Lung (tissue), 12 donors: ENCODE data around the gene PHC1. TPM values are rescaled to one million over a fixed set of nuclear protein-coding genes. Genes with fewer than 3 reads are reported as not detected.

Source experiments
- ATAC-seq: fragments of 200-7000 bp; cut with Tn5 transposase; one replicate; pipeline ENCODE4 v1.9.1; 2020; ENCODE audit warnings: moderate number of reproducible peaks; ENCODE audit not compliant: insufficient read depth, low FRiP score
- DNase-seq, 3 donors: peaks; one replicate each; pipeline ENCODE4 v3.0.0-alpha.2; 2013 to 2017
- H3K27ac ChIP-seq, 2 donors: one replicate each; pipeline ENCODE4 v1.5.1; 2013; ENCODE audit warnings: mild to moderate bottlenecking in 2 of 2, moderate library complexity in 2 of 2, control low read depth in 1 of 2, inconsistent platforms in 1 of 2, low read depth in 1 of 2, low read length in 1 of 2
- H3K27me3 ChIP-seq, 3 donors: one replicate each; pipeline ENCODE4 v1.5.1; 2013; ENCODE audit warnings: low read length in 2 of 3; ENCODE audit not compliant: control insufficient read depth in 3 of 3, insufficient read depth in 3 of 3
- H3K36me3 ChIP-seq, 4 donors: one replicate each; pipeline ENCODE4 v1.5.1; 2013; ENCODE audit warnings: low read length in 4 of 4, mild to moderate bottlenecking in 1 of 4, moderate library complexity in 1 of 4; ENCODE audit not compliant: control insufficient read depth in 4 of 4, insufficient read depth in 4 of 4
- H3K4me1 ChIP-seq, 5 donors: one replicate each; pipeline ENCODE4 v1.5.1; 2013; ENCODE audit warnings: low read length in 5 of 5, mild to moderate bottlenecking in 2 of 5, moderate library complexity in 1 of 5; ENCODE audit not compliant: control insufficient read depth in 5 of 5, insufficient read depth in 5 of 5
- H3K4me3 ChIP-seq: one replicate; pipeline ENCODE4 v1.5.1; 2013; ENCODE audit warnings: mild to moderate bottlenecking, control low read depth, moderate library complexity
- H3K9ac ChIP-seq, 2 donors: one replicate each; pipeline ENCODE4 v1.5.1; 2013; ENCODE audit warnings: low read length in 2 of 2, control low read depth in 1 of 2; ENCODE audit not compliant: insufficient read depth in 1 of 2
- H3K9me3 ChIP-seq, 4 donors: one replicate each; pipeline ENCODE4 v1.5.1; 2013; ENCODE audit warnings: low read length in 3 of 4, mild to moderate bottlenecking in 1 of 4, moderate library complexity in 1 of 4; ENCODE audit not compliant: control insufficient read depth in 4 of 4, insufficient read depth in 3 of 4
- CTCF ChIP-seq: IDR thresholded peaks from 2 replicates; pipeline ENCODE4 v1.5.1; 2012; ENCODE audit warnings: mild to moderate bottlenecking; ENCODE audit errors: control extremely low read depth, extremely low read depth
- WGBS, 2 donors: extraction: QIAGEN DNeasy Blood & Tissue Kit; methylation state at CpG; one replicate each; pipeline ENCODE4 v1.1.7; 2013; 5-methylcytosine and 5-hydroxymethylcytosine counted together
- polyA plus RNA-seq, 2 donors: library from polyadenylated mRNA; stranded (reverse); fragments of 200-250 nt; gene quantifications; one replicate each; pipeline ENCODE4 v1.2.1, GENCODE V29; 2013
- total RNA-seq, 2 donors: library from RNA; depleted of rRNA in 1 of 2; stranded (reverse); fragments of >200 nt in 1 of 2; gene quantifications; one replicate each; pipeline ENCODE4 v1.2.1, GENCODE V29; 2014 to 2021
- donor health status: control.
- donor health status: control.
- donor health status: Bipolar disorder and iron deficiency.
- donor health status: healthy.
- donor health status: DM: yes; HTN: yes; CAD: no.

PHC1 gene
- total and polyA plus RNA-seq, 4 donors = 17.4 to 63.5 (median 29.4) TPM

- ATAC-seq (no peak), DNase-seq (no peak)
- WGBS, 2 donors = 94 to 98% methylated on average over 3 of the region's 3 CpGs
- H3K4me1 ChIP-seq = no peaks in the 10 kb centered on the region
- H3K9me3 ChIP-seq = no peaks in the 10 kb centered on the region
- H3K36me3 ChIP-seq = no peaks in the 10 kb centered on the region
- no peak overlapping the region for H3K27ac ChIP-seq
- H3K9ac ChIP-seq = no peak overlapping the region
- no peak overlapping the region for H3K4me3 ChIP-seq
- H3K27me3 ChIP-seq = no peaks in the 10 kb centered on the region
- TF ChIP-seq CTCF = no peak
Measured at GRCh38 chr12:8891976-8892375, 22.3 kb upstream of the PHC1 start.

DNA sequence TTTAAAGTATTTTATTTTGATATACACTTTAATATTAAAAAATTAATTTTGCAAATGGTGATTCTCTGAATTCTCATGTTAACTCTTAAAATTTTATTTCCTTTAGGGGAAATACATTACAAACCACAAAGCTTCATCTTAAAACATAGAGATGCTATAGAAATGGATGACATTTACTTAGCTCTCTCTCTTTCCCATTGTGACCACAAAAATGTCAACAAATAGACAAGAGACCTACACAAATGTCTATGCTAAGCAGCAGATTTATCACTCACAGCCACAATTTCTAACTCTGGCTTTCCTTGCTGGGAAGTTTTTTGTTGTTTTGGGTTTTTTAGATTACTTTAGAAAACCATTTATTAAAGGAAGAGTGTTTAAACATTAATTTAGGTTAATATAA is 19.9 kb upstream of the PHC1 start:
- TF ChIP-seq CTCF = no peak
- H3K36me3 ChIP-seq = no peaks in the 10 kb centered on the region
- H3K9ac ChIP-seq = no peak overlapping the region
- no peaks in the 10 kb centered on the region for H3K27me3 ChIP-seq
- ATAC-seq (no peak), DNase-seq (no peak)
- no peak overlapping the region for H3K27ac ChIP-seq
- H3K4me3 ChIP-seq = no peak overlapping the region
- no peaks in the 10 kb centered on the region for H3K9me3 ChIP-seq
- H3K4me1 ChIP-seq = no peaks in the 10 kb centered on the region

GRCh38 chr12:8894986-8895385 is 19.3 kb upstream of the PHC1 start:
- H3K36me3 ChIP-seq = no peaks in the 10 kb centered on the region
- no peaks in the 10 kb centered on the region for H3K27me3 ChIP-seq
- no peaks in the 10 kb centered on the region for H3K9me3 ChIP-seq
- H3K27ac ChIP-seq = no peak overlapping the region
- ATAC-seq (no peak), DNase-seq (no peak)
- H3K9ac ChIP-seq = no peak overlapping the region
- TF ChIP-seq CTCF = no peak
- H3K4me3 ChIP-seq = no peak overlapping the region
- no peaks in the 10 kb centered on the region for H3K4me1 ChIP-seq
- WGBS, 2 donors = 55 to 92% methylated on average over 1 of the region's 1 CpG

GRCh38 chr12:8897081-8897480 is 17.2 kb upstream of the PHC1 start:
- Histone ChIP-seq H3K36me3 (no peaks in the 10 kb centered on the region), H3K4me3 (no peak overlapping the region), H3K9ac (no peak overlapping the region), H3K4me1 (no peaks in the 10 kb centered on the region), H3K9me3 (no peaks in the 10 kb centered on the region), H3K27ac (no peak overlapping the region), H3K27me3 (no peaks in the 10 kb centered on the region)
- ATAC-seq (no peak), DNase-seq (no peak)
- TF ChIP-seq CTCF = no peak
- 93 to 96% methylated on average over 7 of the region's 7 CpGs for WGBS, 2 donors
